Hepatocyte (in vitro differentiated cells): ENCODE measurements around the gene VAV2.

Experiments
- EZH2 ChIP-seq: fragments of 200-600 bp; sonication (generic); IDR thresholded peaks from 2 replicates; pipeline ENCODE4 v1.6.1; 2016; ENCODE audit warnings: antibody characterized with exemption, mild to moderate bottlenecking, borderline replicate concordance
- TF ChIP-seq, protein P1 (sequence below): fragments of 200-600 bp; sonication (generic); IDR thresholded peaks from 2 replicates; pipeline ENCODE4 v1.5.1; 2016; ENCODE audit warnings: antibody characterized with exemption, mild to moderate bottlenecking; ENCODE audit not compliant: poor library complexity

- TF ChIP-seq, protein P1, sequence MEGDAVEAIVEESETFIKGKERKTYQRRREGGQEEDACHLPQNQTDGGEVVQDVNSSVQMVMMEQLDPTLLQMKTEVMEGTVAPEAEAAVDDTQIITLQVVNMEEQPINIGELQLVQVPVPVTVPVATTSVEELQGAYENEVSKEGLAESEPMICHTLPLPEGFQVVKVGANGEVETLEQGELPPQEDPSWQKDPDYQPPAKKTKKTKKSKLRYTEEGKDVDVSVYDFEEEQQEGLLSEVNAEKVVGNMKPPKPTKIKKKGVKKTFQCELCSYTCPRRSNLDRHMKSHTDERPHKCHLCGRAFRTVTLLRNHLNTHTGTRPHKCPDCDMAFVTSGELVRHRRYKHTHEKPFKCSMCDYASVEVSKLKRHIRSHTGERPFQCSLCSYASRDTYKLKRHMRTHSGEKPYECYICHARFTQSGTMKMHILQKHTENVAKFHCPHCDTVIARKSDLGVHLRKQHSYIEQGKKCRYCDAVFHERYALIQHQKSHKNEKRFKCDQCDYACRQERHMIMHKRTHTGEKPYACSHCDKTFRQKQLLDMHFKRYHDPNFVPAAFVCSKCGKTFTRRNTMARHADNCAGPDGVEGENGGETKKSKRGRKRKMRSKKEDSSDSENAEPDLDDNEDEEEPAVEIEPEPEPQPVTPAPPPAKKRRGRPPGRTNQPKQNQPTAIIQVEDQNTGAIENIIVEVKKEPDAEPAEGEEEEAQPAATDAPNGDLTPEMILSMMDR = no peak
- TF ChIP-seq EZH2 = no peak
Measured at GRCh38 chr9:133968966-133969617, 23.0 kb downstream of the VAV2 start.
